H1 (cell line): Measurements from ENCODE around the gene HBD. TPM values are rescaled to one million over a fixed set of nuclear protein-coding genes. Genes with fewer than 3 reads are reported as not detected.

ENCODE experiments used
- CTCF ChIA-PET: fragments of 300-600 bp; sonication (Branson Sonifier 250); formaldehyde crosslinking; loops from one replicate; lab custom pipeline; 2021; ENCODE audit not compliant: partially characterized antibody; lab: Charles Lee
- POLR2A ChIA-PET: fragments of 300-600 bp; sonication (Branson Sonifier 250); formaldehyde crosslinking; loops from one replicate; lab custom pipeline; 2021; ENCODE audit warnings: inconsistent platforms; ENCODE audit not compliant: partially characterized antibody; lab: Charles Lee
- DNase-seq, 2 experiments: peaks; one replicate each; pipeline versions ENCODE4 v3.0.0 to v3.0.0-alpha.2; 2010 to 2022; ENCODE audit warnings: low spot score in 2 of 2, low read depth in 1 of 2, mixed read lengths in 1 of 2
- FAIRE-seq: peaks from 2 replicates; lab custom pipeline; 2011; peaks lifted over from hg19 to GRCh38; lab: Jason Lieb, UNC
- H2AFZ ChIP-seq: 2 replicates; pipeline ENCODE4 v1.8.1; 2012; ENCODE audit warnings: low read length, inconsistent platforms
- H2AK5ac ChIP-seq: 2 replicates; pipeline ENCODE4 v1.6.1; 2013; ENCODE audit warnings: low read depth, low read length
- H2BK120ac ChIP-seq: replicated peaks from 2 replicates; pipeline ENCODE3; 2013; ENCODE audit warnings: low read depth, low read length, inconsistent platforms
- H2BK12ac ChIP-seq: 2 replicates; pipeline ENCODE4 v1.6.1; 2013; ENCODE audit warnings: low read depth, low read length
- H2BK15ac ChIP-seq: 2 replicates; pipeline ENCODE4 v1.6.1; 2013; ENCODE audit warnings: low read length
- H2BK20ac ChIP-seq: 2 replicates; pipeline ENCODE4 v1.6.1; 2013; ENCODE audit warnings: low read length
- H2BK5ac ChIP-seq: 2 replicates; pipeline ENCODE4 v1.6.1; 2013; ENCODE audit warnings: low read depth, low read length
- H3K14ac ChIP-seq: 2 replicates; pipeline ENCODE4 v1.6.1; 2013; ENCODE audit warnings: inconsistent platforms; ENCODE audit not compliant: insufficient read length
- H3K18ac ChIP-seq: 2 replicates; pipeline ENCODE4 v1.6.1; 2013; ENCODE audit warnings: low read length; ENCODE audit errors: extremely low read depth
- H3K23ac ChIP-seq: 2 replicates; pipeline ENCODE4 v1.6.1; 2013; ENCODE audit warnings: inconsistent platforms; ENCODE audit not compliant: insufficient read length
- H3K23me2 ChIP-seq: 2 replicates; pipeline ENCODE4 v1.6.1; 2013; ENCODE audit warnings: low read depth, low read length
- H3K27ac ChIP-seq: 2 replicates; pipeline ENCODE4 v1.6.1; 2011; ENCODE audit warnings: low read depth, low read length, inconsistent platforms
- H3K27me3 ChIP-seq, 4 experiments: replicated peaks in 1 of 4; 1 replicate in 1 of 4; 2 replicates in 3 of 4; pipeline versions ENCODE4 v1.6.1 to v1.8.1; 2011 to 2013; ENCODE audit warnings: low read length in 3 of 4, mild to moderate bottlenecking in 3 of 4, inconsistent platforms in 2 of 4, mixed read lengths in 2 of 4, moderate library complexity in 1 of 4; ENCODE audit not compliant: control insufficient read depth in 3 of 4, insufficient read depth in 3 of 4; ENCODE audit errors: extremely low read depth in 1 of 4
- H3K36me3 ChIP-seq, 4 experiments: 2 replicates each; pipeline versions ENCODE4 v1.6.1 to v1.8.1; 2011 to 2013; ENCODE audit warnings: mild to moderate bottlenecking in 4 of 4, low read length in 3 of 4, moderate library complexity in 2 of 4, control low read depth in 1 of 4, inconsistent platforms in 1 of 4; ENCODE audit not compliant: insufficient read depth in 4 of 4, control insufficient read depth in 2 of 4
- H3K4ac ChIP-seq: replicated peaks from 2 replicates; pipeline ENCODE3; 2013; ENCODE audit warnings: low read length, low read depth, mixed read lengths, inconsistent platforms; ENCODE audit not compliant: insufficient read length
- H3K4me1 ChIP-seq, 4 experiments: replicated peaks in 1 of 4; 1 replicate in 1 of 4; 2 replicates in 3 of 4; pipeline versions ENCODE4 v1.6.1 to v1.8.1; 2011 to 2013; ENCODE audit warnings: low read length in 3 of 4, inconsistent platforms in 2 of 4, mixed read lengths in 1 of 4; ENCODE audit not compliant: insufficient read depth in 4 of 4, control insufficient read depth in 3 of 4
- H3K4me2 ChIP-seq, 2 experiments: 2 replicates each; pipeline versions ENCODE4 v1.6.1 to v1.8.1; 2011 to 2013; ENCODE audit warnings: low read depth in 2 of 2, low read length in 2 of 2, control low read depth in 1 of 2, inconsistent platforms in 1 of 2, mild to moderate bottlenecking in 1 of 2; ENCODE audit not compliant: insufficient read depth in 1 of 2
- H3K4me3 ChIP-seq, 4 experiments: fragments of 200-600, 300-600 bp in 1 of 4; sonication (generic), shearing (Covaris generic), sonication (Bioruptor Twin) in 1 of 4; 2 replicates each; pipeline versions ENCODE4 v1.5.1 to v1.8.1; 2011 to 2016; ENCODE audit warnings: low read length in 4 of 4, low read depth in 3 of 4, control low read depth in 2 of 4, inconsistent platforms in 2 of 4, mild to moderate bottlenecking in 2 of 4, mixed read lengths in 1 of 4, moderate library complexity in 1 of 4; ENCODE audit not compliant: insufficient read depth in 2 of 4; ENCODE audit errors: extremely low read depth in 1 of 4
- H3K56ac ChIP-seq: replicated peaks from 2 replicates; pipeline ENCODE3; 2013; ENCODE audit warnings: low read depth, mild to moderate bottlenecking, mixed read lengths, low read length, inconsistent platforms; ENCODE audit not compliant: insufficient read length
- H3K79me1 ChIP-seq: 2 replicates; pipeline ENCODE4 v1.6.1; 2013; ENCODE audit warnings: low read depth, low read length, control low read depth
- H3K79me2 ChIP-seq, 2 experiments: 2 replicates each; pipeline versions ENCODE4 v1.6.1 to v1.8.1; 2012 to 2013; ENCODE audit warnings: low read length in 2 of 2, mild to moderate bottlenecking in 2 of 2, inconsistent platforms in 1 of 2; ENCODE audit not compliant: insufficient read depth in 2 of 2, control insufficient read depth in 1 of 2
- H3K9ac ChIP-seq, 4 experiments: replicated peaks in 1 of 4; 1 replicate in 1 of 4; 2 replicates in 3 of 4; pipeline versions ENCODE4 v1.6.1 to v1.8.1; 2011 to 2013; ENCODE audit warnings: low read depth in 3 of 4, low read length in 3 of 4, control low read depth in 2 of 4, mild to moderate bottlenecking in 2 of 4, moderate library complexity in 2 of 4, inconsistent platforms in 1 of 4; ENCODE audit errors: extremely low read depth in 1 of 4
- H3K9me3 ChIP-seq, 2 experiments: 2 replicates each; pipeline versions ENCODE4 v1.6.1 to v1.8.1; 2012 to 2013; ENCODE audit warnings: mild to moderate bottlenecking in 2 of 2, moderate library complexity in 2 of 2, control low read depth in 1 of 2, inconsistent platforms in 1 of 2, low read depth in 1 of 2, low read length in 1 of 2, mixed read lengths in 1 of 2; ENCODE audit not compliant: insufficient read depth in 2 of 2
- H4K20me1 ChIP-seq, 2 experiments: replicated peaks in 1 of 2; 2 replicates each; pipeline versions ENCODE3 to v1.8.1; 2011 to 2013; ENCODE audit warnings: inconsistent platforms in 2 of 2, low read length in 2 of 2, mild to moderate bottlenecking in 1 of 2; ENCODE audit not compliant: insufficient read depth in 2 of 2, control insufficient read depth in 1 of 2
- H4K5ac ChIP-seq: 2 replicates; pipeline ENCODE4 v1.6.1; 2013; ENCODE audit warnings: low read length, low read depth, mixed read lengths, inconsistent platforms; ENCODE audit not compliant: insufficient read length
- H4K8ac ChIP-seq: 2 replicates; pipeline ENCODE4 v1.8.0; 2013; ENCODE audit warnings: mild to moderate bottlenecking, moderate library complexity, low read length, inconsistent platforms; ENCODE audit not compliant: insufficient read depth; ENCODE audit errors: extremely low read depth
- H4K91ac ChIP-seq: replicated peaks from 2 replicates; pipeline ENCODE3; 2013; ENCODE audit warnings: low read length, mixed read lengths, inconsistent platforms; ENCODE audit not compliant: insufficient read length
- ATF2 ChIP-seq: IDR thresholded peaks from 2 replicates; pipeline ENCODE4 v1.6.1; 2012; ENCODE audit warnings: low read length, inconsistent platforms
- BACH1 ChIP-seq: IDR thresholded peaks from 2 replicates; pipeline ENCODE4 v1.6.1; 2012; ENCODE audit warnings: low read length, improper control_type of control experiment
- CEBPB ChIP-seq: IDR thresholded peaks from 2 replicates; pipeline ENCODE4 v1.6.1; 2012; ENCODE audit warnings: low read depth, low read length
- CREB1 ChIP-seq: IDR thresholded peaks from 2 replicates; pipeline ENCODE4 v1.6.1; 2012; ENCODE audit warnings: inconsistent platforms
- CTBP2 ChIP-seq: IDR thresholded peaks from 2 replicates; pipeline ENCODE4 v1.7.0; 2011; ENCODE audit warnings: borderline replicate concordance, mild to moderate bottlenecking, moderate library complexity, mixed read lengths, low read length; ENCODE audit not compliant: insufficient read depth, insufficient read length
- EGR1 ChIP-seq: IDR thresholded peaks from 2 replicates; pipeline ENCODE4 v1.6.1; 2011; ENCODE audit warnings: low read depth, low read length, borderline replicate concordance
- KDM4A ChIP-seq: IDR thresholded peaks from one replicate; pipeline ENCODE4 v1.7.1; 2012; ENCODE audit warnings: low read depth, mild to moderate bottlenecking, moderate library complexity, low read length, inconsistent platforms; ENCODE audit not compliant: severe bottlenecking
- PHF8 ChIP-seq: fragments of 200-600 bp; sonication (generic); conservative IDR thresholded peaks from 2 replicates; pipeline ENCODE4 v1.7.1; 2012; ENCODE audit warnings: low read depth, mild to moderate bottlenecking, inconsistent platforms, low read length, moderate library complexity
- POU5F1 ChIP-seq: IDR thresholded peaks from 2 replicates; pipeline ENCODE4 v1.6.1; 2011; ENCODE audit warnings: low read depth, mild to moderate bottlenecking, low read length, moderate library complexity
- SAP30 ChIP-seq: fragments of 300-600 bp; sonication (generic); IDR thresholded peaks from 2 replicates; pipeline ENCODE4 v1.7.1; 2012; ENCODE audit warnings: low read length, moderate library complexity, mild to moderate bottlenecking, inconsistent platforms; ENCODE audit not compliant: insufficient read depth, insufficient replicate concordance
- SIX5 ChIP-seq: IDR thresholded peaks from 2 replicates; pipeline ENCODE4 v1.6.1; 2011; ENCODE audit warnings: mild to moderate bottlenecking, low read depth, low read length
- TAF7 ChIP-seq: optimal IDR thresholded peaks from 2 replicates; pipeline ENCODE3; 2011; ENCODE audit warnings: low read depth, mild to moderate bottlenecking, inconsistent platforms, low read length, moderate library complexity, borderline replicate concordance
- WGBS, 2 experiments: shearing (Covaris generic) in 1 of 2; methylation state at CpG; one replicate each; pipeline versions ENCODE4 v1.1.6 to v1.1.7; 2013 to 2015; ENCODE audit warnings: low lambda C conversion rate in 2 of 2, mixed read lengths in 2 of 2, inconsistent platforms in 1 of 2, low coverage in 1 of 2, missing lambda C conversion rate in 1 of 2; ENCODE audit not compliant: insufficient replicate concordance in 2 of 2, insufficient coverage in 1 of 2, insufficient read length in 1 of 2; ENCODE audit errors: extremely low coverage in 1 of 2, missing lambda C conversion rate in 1 of 2; 5-methylcytosine and 5-hydroxymethylcytosine counted together
- polyA plus RNA-seq, 7 experiments: library from polyadenylated mRNA; depleted of rRNA in 3 of 7; stranded (reverse) in 5 of 7; unstranded in 2 of 7; fragments of >200 nt in 5 of 7; fragments of 200-250 nt in 2 of 7; gene quantifications; 1 replicate in 5 of 7; 2 replicates in 1 of 7; 4 replicates in 1 of 7; pipeline versions ENCODE4 v1.2.1 to v1.2.3, GENCODE V29; 2011 to 2013; ENCODE audit warnings: missing spikeins in 2 of 7, mixed read lengths in 2 of 7
- total RNA-seq: library from RNA; stranded (reverse); fragmentation: NEBNext Ultra II Directional; extraction: Animal tissue kit (Norgen Biotek cat#: 25700); gene quantifications from 2 replicates; pipeline ENCODE4 v1.2.1, GENCODE V29; 2021

Gene HBD
- total and polyA plus RNA-seq, 2 of the 8 experiments (the other 6 are each of a cell fraction or from before 2014, with no cell fraction given) = not detected

GRCh38 chr11:5283086-5283485 is 48.8 kb upstream of the HBD start:
- no peaks in the 10 kb centered on the region; a peak in 1 of 7 replicates for H3K4me1 ChIP-seq
- POLR2A ChIA-PET = no interaction called here
- FAIRE-seq = no peak

More at GRCh38 chr11:5283086-5283485, 48.8 kb upstream of the HBD start:
- Histone ChIP-seq H2BK20ac (no peak overlapping the region), H2BK5ac (no peak overlapping the region), H4K5ac (no peak overlapping the region), H2AK5ac (no peak overlapping the region), H2BK15ac (no peak overlapping the region), H3K79me2 (no peaks in the 10 kb centered on the region), H3K9me3 (no peaks in the 10 kb centered on the region), H4K91ac (no peak overlapping the region), H2AFZ (no peak overlapping the region), H3K9ac (no peak overlapping the region), H3K36me3 (no peaks in the 10 kb centered on the region), H3K4ac (no peak overlapping the region), H3K27ac (no peak overlapping the region), H3K18ac (no peak overlapping the region), H3K23me2 (no peaks in the 10 kb centered on the region), H3K4me2 (no peak overlapping the region), H3K56ac (no peak overlapping the region), H2BK12ac (no peak overlapping the region), H2BK120ac (no peak overlapping the region), H3K4me3 (no peak overlapping the region), H4K8ac (no peak overlapping the region), H3K14ac (no peak overlapping the region), H4K20me1 (no peaks in the 10 kb centered on the region), H3K27me3 (no peaks in the 10 kb centered on the region), H3K23ac (no peak overlapping the region), H3K79me1 (0 out of 2 replicates have a peak, but pooled peaks cover 2% of the 10 kb centered on the region)
- CTCF ChIA-PET = interaction anchor here (8.6 kb wide), 1 partner anchor 7 kb away, joined by 48 read pairs; no protein-coding TSS in a partner anchor
- no peak for DNase-seq
- TF ChIP-seq EGR1 (no peak), PHF8 (no peak), SAP30 (no peak), CEBPB (no peak), CTBP2 (no peak), SIX5 (no peak), ATF2 (no peak), CREB1 (no peak), POU5F1 (no peak), KDM4A (no peak), TAF7 (no peak), BACH1 (no peak)
- WGBS, 2 experiments = 87% methylated on average over 3 of the region's 3 CpGs; no CpG with 5 or more reads in 1 of the 2 experiments
